ENCODE measurements around the gene TRIM33.

DNA sequence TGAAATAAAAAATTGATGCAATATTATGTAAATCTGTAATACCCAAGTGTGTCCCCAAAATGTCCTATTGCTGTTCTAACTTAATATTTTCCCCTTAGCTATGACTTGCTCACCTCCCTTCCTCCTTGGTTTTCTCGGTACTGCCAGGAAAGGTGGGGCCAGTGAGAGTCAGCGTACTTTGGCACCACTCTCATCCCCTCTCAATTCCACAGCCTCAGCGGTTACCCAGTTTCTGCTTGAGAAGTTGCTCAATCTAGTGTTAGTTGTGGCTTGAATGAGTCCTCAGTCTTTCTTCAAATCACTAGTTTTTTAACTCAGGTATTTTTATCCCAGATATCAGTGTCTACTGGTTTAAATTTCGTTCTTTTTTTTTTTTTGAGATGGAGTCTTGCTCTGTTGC, 38.1 kb upstream of the TRIM33 start:
- TF ChIP-seq, protein P1, sequence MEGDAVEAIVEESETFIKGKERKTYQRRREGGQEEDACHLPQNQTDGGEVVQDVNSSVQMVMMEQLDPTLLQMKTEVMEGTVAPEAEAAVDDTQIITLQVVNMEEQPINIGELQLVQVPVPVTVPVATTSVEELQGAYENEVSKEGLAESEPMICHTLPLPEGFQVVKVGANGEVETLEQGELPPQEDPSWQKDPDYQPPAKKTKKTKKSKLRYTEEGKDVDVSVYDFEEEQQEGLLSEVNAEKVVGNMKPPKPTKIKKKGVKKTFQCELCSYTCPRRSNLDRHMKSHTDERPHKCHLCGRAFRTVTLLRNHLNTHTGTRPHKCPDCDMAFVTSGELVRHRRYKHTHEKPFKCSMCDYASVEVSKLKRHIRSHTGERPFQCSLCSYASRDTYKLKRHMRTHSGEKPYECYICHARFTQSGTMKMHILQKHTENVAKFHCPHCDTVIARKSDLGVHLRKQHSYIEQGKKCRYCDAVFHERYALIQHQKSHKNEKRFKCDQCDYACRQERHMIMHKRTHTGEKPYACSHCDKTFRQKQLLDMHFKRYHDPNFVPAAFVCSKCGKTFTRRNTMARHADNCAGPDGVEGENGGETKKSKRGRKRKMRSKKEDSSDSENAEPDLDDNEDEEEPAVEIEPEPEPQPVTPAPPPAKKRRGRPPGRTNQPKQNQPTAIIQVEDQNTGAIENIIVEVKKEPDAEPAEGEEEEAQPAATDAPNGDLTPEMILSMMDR (IDR thresholded peaks at IDR 0.05), result no peak
- no peak for TF ChIP-seq POLR2A (IDR thresholded peaks at IDR 0.05)

All from tibial nerve (tissue), 3 donors.